ENCODE measurements around the gene COA6.

Gene COA6

DNA sequence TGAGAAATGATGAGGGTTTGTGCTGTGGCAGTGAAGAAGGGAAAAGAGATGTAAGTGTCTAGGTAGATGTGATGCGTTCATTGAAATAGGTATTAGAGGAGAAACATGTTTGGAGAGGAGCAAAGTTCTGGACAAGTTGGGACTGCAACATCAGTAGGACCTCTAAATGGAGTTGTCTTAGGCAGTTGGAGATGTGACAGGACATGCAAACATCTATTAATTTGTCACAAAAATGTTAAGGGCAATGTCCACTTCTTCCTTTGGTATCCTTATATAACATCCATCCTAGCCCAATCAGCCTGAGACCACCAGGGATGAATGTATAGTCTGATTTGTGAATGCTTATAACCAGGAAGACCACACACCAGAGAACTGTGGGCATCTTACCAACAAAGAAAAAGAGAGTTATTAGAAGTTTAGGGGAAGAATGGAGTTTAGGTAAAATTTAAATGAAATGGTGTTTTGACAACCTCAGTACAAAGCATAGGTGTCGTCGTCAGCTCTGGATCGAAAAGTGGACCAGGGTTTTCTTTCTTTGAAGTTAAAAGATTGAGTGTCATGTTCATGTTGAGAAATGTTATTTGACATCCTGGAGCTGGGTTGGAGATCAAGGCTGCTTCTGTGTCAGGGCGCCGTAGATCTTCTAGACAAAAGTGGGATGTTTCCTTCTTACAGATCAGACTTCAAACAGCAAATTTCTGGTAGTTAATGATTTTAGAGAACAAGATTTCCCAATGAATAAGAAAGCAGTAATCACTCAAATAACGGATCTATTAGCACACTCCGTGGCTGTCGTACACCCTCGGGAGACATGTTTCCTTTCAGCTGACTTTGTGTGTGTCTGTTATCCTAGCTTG lies 8.7 kb downstream of the COA6 start:
- DNase-seq, result no peak
- H3K4me3 ChIP-seq (ENCODE audit: low read length), result no peak overlapping the region
- H3K4me1 ChIP-seq (ENCODE audit: low read length), result no peaks in the 10 kb centered on the region
- H3K9me2 ChIP-seq (replicated peaks; ENCODE audit: insufficient read depth, low read length), result no peaks in the 10 kb centered on the region
- H3K9ac ChIP-seq (ENCODE audit: low read length), result no peak overlapping the region
- no peaks in the 10 kb centered on the region for H3K27me3 ChIP-seq (replicated peaks; ENCODE audit: insufficient read depth, low read length)
- H2AFZ ChIP-seq (ENCODE audit: low read length), result no peak overlapping the region
- TF ChIP-seq EZH2 (optimal IDR thresholded peaks at IDR 0.05; ENCODE audit: low read depth, low read length) (no peak), EZH2phosphoT487 (IDR thresholded peaks at IDR 0.05; ENCODE audit: low read length) (no peak)
- TF ChIP-seq, protein P1, sequence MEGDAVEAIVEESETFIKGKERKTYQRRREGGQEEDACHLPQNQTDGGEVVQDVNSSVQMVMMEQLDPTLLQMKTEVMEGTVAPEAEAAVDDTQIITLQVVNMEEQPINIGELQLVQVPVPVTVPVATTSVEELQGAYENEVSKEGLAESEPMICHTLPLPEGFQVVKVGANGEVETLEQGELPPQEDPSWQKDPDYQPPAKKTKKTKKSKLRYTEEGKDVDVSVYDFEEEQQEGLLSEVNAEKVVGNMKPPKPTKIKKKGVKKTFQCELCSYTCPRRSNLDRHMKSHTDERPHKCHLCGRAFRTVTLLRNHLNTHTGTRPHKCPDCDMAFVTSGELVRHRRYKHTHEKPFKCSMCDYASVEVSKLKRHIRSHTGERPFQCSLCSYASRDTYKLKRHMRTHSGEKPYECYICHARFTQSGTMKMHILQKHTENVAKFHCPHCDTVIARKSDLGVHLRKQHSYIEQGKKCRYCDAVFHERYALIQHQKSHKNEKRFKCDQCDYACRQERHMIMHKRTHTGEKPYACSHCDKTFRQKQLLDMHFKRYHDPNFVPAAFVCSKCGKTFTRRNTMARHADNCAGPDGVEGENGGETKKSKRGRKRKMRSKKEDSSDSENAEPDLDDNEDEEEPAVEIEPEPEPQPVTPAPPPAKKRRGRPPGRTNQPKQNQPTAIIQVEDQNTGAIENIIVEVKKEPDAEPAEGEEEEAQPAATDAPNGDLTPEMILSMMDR (IDR thresholded peaks at IDR 0.05; ENCODE audit: low read length), result no peak
- H4K20me1 ChIP-seq (ENCODE audit: insufficient read depth, low read length), result no peaks in the 10 kb centered on the region
- H3K27ac ChIP-seq (ENCODE audit: low read length), result no peak overlapping the region
- H3K9me3 ChIP-seq (replicated peaks; ENCODE audit: insufficient read depth, low read length), result no peaks in the 10 kb centered on the region
- 0 out of 2 replicates have a peak, but pooled peaks cover 6% of the 10 kb centered on the region for H3K36me3 ChIP-seq (replicated peaks; ENCODE audit: insufficient read depth, low read length)
- no peaks in the 10 kb centered on the region for H3F3A ChIP-seq (ENCODE audit: insufficient read depth, low read length)
- peaks cover 46% of the 10 kb centered on the region for H3K79me2 ChIP-seq (ENCODE audit: low read length)
- H3K4me2 ChIP-seq (ENCODE audit: low read depth, low read length), result no peak overlapping the region

DNA sequence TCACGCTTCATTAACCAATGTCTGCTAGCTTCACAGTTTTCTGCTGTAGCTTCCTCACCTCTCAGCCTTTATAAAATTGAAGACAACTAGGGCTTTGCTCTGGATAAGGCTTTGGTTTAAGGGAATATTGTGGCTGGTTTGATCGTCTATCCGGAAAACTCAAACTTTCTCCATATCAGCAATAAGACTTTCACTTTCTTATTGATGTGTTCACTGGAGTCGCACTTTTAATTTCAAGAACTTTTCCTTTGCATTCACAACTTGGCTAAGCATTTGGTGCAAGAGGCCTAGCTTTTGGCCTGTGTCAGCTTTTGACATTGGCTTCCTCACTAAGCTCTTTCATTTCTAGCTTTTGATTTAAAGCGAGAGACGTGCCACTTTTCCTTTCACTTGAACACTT lies 12.9 kb downstream of the COA6 start:
- Histone ChIP-seq H3K4me2 (ENCODE audit: low read depth, low read length) (no peak overlapping the region), H3K4me1 (ENCODE audit: low read length) (no peaks in the 10 kb centered on the region), H3K4me3 (ENCODE audit: low read length) (no peak overlapping the region), H4K20me1 (ENCODE audit: insufficient read depth, low read length) (no peaks in the 10 kb centered on the region), H3K9me3 (replicated peaks; ENCODE audit: insufficient read depth, low read length) (no peaks in the 10 kb centered on the region), H2AFZ (ENCODE audit: low read length) (no peak overlapping the region), H3F3A (ENCODE audit: insufficient read depth, low read length) (no peaks in the 10 kb centered on the region), H3K36me3 (replicated peaks; ENCODE audit: insufficient read depth, low read length) (0 out of 2 replicates have a peak, but pooled peaks cover 5% of the 10 kb centered on the region), H3K27ac (ENCODE audit: low read length) (no peak overlapping the region), H3K9ac (ENCODE audit: low read length) (no peak overlapping the region), H3K27me3 (replicated peaks; ENCODE audit: insufficient read depth, low read length) (no peaks in the 10 kb centered on the region), H3K79me2 (ENCODE audit: low read length) (peaks cover 14% of the 10 kb centered on the region), H3K9me2 (replicated peaks; ENCODE audit: insufficient read depth, low read length) (no peaks in the 10 kb centered on the region)
- TF ChIP-seq EZH2 (optimal IDR thresholded peaks at IDR 0.05; ENCODE audit: low read depth, low read length) (no peak), EZH2phosphoT487 (IDR thresholded peaks at IDR 0.05; ENCODE audit: low read length) (no peak)
- TF ChIP-seq, protein P1 (IDR thresholded peaks at IDR 0.05; ENCODE audit: low read length), result no peak
- DNase-seq, result no peak

DNA sequence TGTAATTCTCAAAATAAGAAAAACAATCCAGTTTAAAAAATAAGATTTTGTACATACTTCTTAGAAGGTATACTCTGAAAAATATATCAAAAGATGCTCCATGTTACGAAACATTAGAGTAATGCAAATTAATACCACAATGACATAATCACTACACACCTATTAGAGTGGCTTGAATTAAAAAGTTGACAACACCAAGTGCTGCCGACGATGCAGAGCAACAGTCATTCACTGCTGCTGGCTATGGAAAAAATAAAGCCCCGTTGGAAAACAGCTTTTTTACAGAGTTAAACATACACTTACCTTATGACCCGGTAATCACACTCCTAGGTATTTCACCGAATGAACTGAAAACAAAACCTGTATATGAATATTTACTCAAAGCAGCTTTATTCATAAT lies 14.8 kb downstream of the COA6 start:
- no peak overlapping the region for H3K4me3 ChIP-seq (ENCODE audit: low read length)
- H3K9me3 ChIP-seq (replicated peaks; ENCODE audit: insufficient read depth, low read length), result no peaks in the 10 kb centered on the region
- H3K9me2 ChIP-seq (replicated peaks; ENCODE audit: insufficient read depth, low read length), result no peaks in the 10 kb centered on the region
- no peak overlapping the region for H3K4me2 ChIP-seq (ENCODE audit: low read depth, low read length)
- 0 out of 2 replicates have a peak, but pooled peaks cover 4% of the 10 kb centered on the region for H3K36me3 ChIP-seq (replicated peaks; ENCODE audit: insufficient read depth, low read length)
- no peaks in the 10 kb centered on the region for H3K79me2 ChIP-seq (ENCODE audit: low read length)
- TF ChIP-seq, protein P1 (IDR thresholded peaks at IDR 0.05; ENCODE audit: low read length), result no peak
- TF ChIP-seq EZH2phosphoT487 (IDR thresholded peaks at IDR 0.05; ENCODE audit: low read length) (no peak), EZH2 (optimal IDR thresholded peaks at IDR 0.05; ENCODE audit: low read depth, low read length) (no peak)
- no peaks in the 10 kb centered on the region for H3K27me3 ChIP-seq (replicated peaks; ENCODE audit: insufficient read depth, low read length)
- no peaks in the 10 kb centered on the region for H4K20me1 ChIP-seq (ENCODE audit: insufficient read depth, low read length)
- H3K27ac ChIP-seq (ENCODE audit: low read length), result no peak overlapping the region
- H3F3A ChIP-seq (ENCODE audit: insufficient read depth, low read length), result no peaks in the 10 kb centered on the region
- no peaks in the 10 kb centered on the region for H3K4me1 ChIP-seq (ENCODE audit: low read length)
- no peak for DNase-seq
- no peak overlapping the region for H2AFZ ChIP-seq (ENCODE audit: low read length)
- H3K9ac ChIP-seq (ENCODE audit: low read length), result no peak overlapping the region
